ENCODE measurements around the gene RAD51B.

GRCh38 chr14:67973436-67973835 is 153.9 kb downstream of the RAD51B start:
- TF ChIP-seq CTCF (optimal IDR thresholded peaks at IDR 0.05 in 1 of 3, IDR thresholded peaks at IDR 0.05 in 1 of 3, conservative IDR thresholded peaks at IDR 0.05 in 1 of 3; ENCODE audit: extremely low read depth in 1 of 3, insufficient read depth in 2 of 3, low read length in 3 of 3) (no peak), EZH2 (IDR thresholded peaks at IDR 0.05; ENCODE audit: low read length) (no peak)

All from keratinocyte (primary cell).